SK-N-SH treated with all-trans-retinoic acid at 6 μM for 48 hours (cell line): Measurements from ENCODE around the gene PDGFD.

Experiments
- ATAC-seq: fragments of 200-7000 bp; cut with Tn5 transposase; 3 replicates; pipeline ENCODE4 v1.9.1; 2020; ENCODE audit warnings: mild to moderate bottlenecking, moderate library complexity
- ARNTL ChIP-seq: fragments of 450-650 bp; formaldehyde crosslinking; IDR thresholded peaks from 2 replicates; pipeline ENCODE4 v1.5.0; 2020; ENCODE audit warnings: low read depth, mild to moderate bottlenecking, moderate library complexity, borderline replicate concordance
- CSDC2 ChIP-seq: fragments of 250-450 bp; sonication (Bioruptor Pico); IDR thresholded peaks from 2 replicates; pipeline ENCODE4 v1.5.0; 2020; ENCODE audit warnings: mild to moderate bottlenecking, moderate library complexity
- OSR1 ChIP-seq: fragments of 250-450 bp; sonication (Bioruptor Pico); IDR thresholded peaks from 2 replicates; pipeline ENCODE4 v1.8.0; 2022; ENCODE audit warnings: moderate library complexity, mild to moderate bottlenecking, inconsistent platforms
- SNAI2 ChIP-seq: fragments of 250-450 bp; sonication (Bioruptor Pico); IDR thresholded peaks from 2 replicates; pipeline ENCODE4 v1.5.0; 2020; ENCODE audit warnings: mild to moderate bottlenecking, moderate library complexity
- ZC3H10 ChIP-seq: fragments of 250-450 bp; sonication (Bioruptor Pico); IDR thresholded peaks from 2 replicates; pipeline ENCODE4 v1.5.1; 2021; ENCODE audit warnings: mild to moderate bottlenecking, moderate library complexity
- ZFP3 ChIP-seq: fragments of 250-450 bp; sonication (Bioruptor Pico); IDR thresholded peaks from 2 replicates; pipeline ENCODE4 v1.5.0; 2020; ENCODE audit warnings: mild to moderate bottlenecking, moderate library complexity
- ZFP30 ChIP-seq: fragments of 450-650 bp; formaldehyde crosslinking; IDR thresholded peaks from 2 replicates; pipeline ENCODE4 v1.5.0; 2022; ENCODE audit warnings: mild to moderate bottlenecking, moderate library complexity
- ZNF565 ChIP-seq: fragments of 450-650 bp; formaldehyde crosslinking; conservative IDR thresholded peaks from 2 replicates; pipeline ENCODE4 v1.5.0; 2020; ENCODE audit warnings: low read depth, mild to moderate bottlenecking, moderate library complexity
- ZNF8 ChIP-seq: fragments of 450-650 bp; formaldehyde crosslinking; IDR thresholded peaks from 2 replicates; pipeline ENCODE4 v1.5.0; 2020; ENCODE audit warnings: mild to moderate bottlenecking, moderate library complexity
- TF ChIP-seq, protein P1 (sequence below): fragments of 250-450 bp; sonication (Bioruptor Pico); IDR thresholded peaks from 2 replicates; pipeline ENCODE4 v1.8.0; 2020; ENCODE audit warnings: mild to moderate bottlenecking, moderate library complexity, borderline replicate concordance
- TF ChIP-seq, protein P2 (sequence below): fragments of 250-450 bp; sonication (Bioruptor Pico); IDR thresholded peaks from 2 replicates; pipeline ENCODE4 v1.8.0; 2021; ENCODE audit warnings: low read depth, mild to moderate bottlenecking, moderate library complexity, borderline replicate concordance

PDGFD gene

DNA sequence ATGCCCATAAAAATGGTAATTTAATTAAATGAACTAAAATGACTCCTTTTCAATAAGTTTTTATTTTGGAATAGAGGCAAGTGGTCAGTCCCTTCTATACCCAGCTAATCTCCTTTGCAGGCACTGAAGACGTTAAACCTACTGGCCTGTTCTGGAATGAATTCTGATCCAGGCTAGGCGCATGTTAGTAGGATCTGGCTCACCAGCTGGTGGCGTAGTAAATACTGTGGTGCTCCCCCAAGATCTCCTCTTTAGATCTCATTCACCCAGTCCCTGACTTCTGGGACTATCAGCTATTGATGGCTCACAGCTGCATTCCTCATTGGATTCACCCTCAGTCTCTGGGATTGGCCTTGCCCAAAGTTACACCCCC, 301.2 kb downstream of the PDGFD start:
- no peak for TF ChIP-seq ARNTL (CRISPR knock-in tag)
- no peak for TF ChIP-seq SNAI2 (CRISPR knock-in tag)
- TF ChIP-seq ZNF8 (CRISPR knock-in tag) = no peak
- no peak for TF ChIP-seq ZFP3 (CRISPR knock-in tag)
- TF ChIP-seq, protein P1, sequence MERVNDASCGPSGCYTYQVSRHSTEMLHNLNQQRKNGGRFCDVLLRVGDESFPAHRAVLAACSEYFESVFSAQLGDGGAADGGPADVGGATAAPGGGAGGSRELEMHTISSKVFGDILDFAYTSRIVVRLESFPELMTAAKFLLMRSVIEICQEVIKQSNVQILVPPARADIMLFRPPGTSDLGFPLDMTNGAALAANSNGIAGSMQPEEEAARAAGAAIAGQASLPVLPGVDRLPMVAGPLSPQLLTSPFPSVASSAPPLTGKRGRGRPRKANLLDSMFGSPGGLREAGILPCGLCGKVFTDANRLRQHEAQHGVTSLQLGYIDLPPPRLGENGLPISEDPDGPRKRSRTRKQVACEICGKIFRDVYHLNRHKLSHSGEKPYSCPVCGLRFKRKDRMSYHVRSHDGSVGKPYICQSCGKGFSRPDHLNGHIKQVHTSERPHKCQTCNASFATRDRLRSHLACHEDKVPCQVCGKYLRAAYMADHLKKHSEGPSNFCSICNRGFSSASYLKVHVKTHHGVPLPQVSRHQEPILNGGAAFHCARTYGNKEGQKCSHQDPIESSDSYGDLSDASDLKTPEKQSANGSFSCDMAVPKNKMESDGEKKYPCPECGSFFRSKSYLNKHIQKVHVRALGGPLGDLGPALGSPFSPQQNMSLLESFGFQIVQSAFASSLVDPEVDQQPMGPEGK (CRISPR knock-in tag) = no peak
- no peak for TF ChIP-seq OSR1 (CRISPR knock-in tag)
- no peak for TF ChIP-seq ZNF565
- TF ChIP-seq CSDC2 (CRISPR knock-in tag) = no peak
- no peak for TF ChIP-seq ZC3H10 (CRISPR knock-in tag)
- TF ChIP-seq, protein P2, sequence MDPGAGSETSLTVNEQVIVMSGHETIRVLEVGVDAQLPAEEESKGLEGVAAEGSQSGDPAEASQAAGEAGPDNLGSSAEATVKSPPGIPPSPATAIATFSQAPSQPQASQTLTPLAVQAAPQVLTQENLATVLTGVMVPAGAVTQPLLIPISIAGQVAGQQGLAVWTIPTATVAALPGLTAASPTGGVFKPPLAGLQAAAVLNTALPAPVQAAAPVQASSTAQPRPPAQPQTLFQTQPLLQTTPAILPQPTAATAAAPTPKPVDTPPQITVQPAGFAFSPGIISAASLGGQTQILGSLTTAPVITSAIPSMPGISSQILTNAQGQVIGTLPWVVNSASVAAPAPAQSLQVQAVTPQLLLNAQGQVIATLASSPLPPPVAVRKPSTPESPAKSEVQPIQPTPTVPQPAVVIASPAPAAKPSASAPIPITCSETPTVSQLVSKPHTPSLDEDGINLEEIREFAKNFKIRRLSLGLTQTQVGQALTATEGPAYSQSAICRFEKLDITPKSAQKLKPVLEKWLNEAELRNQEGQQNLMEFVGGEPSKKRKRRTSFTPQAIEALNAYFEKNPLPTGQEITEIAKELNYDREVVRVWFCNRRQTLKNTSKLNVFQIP (CRISPR knock-in tag) = no peak
- ATAC-seq = no peak

DNA sequence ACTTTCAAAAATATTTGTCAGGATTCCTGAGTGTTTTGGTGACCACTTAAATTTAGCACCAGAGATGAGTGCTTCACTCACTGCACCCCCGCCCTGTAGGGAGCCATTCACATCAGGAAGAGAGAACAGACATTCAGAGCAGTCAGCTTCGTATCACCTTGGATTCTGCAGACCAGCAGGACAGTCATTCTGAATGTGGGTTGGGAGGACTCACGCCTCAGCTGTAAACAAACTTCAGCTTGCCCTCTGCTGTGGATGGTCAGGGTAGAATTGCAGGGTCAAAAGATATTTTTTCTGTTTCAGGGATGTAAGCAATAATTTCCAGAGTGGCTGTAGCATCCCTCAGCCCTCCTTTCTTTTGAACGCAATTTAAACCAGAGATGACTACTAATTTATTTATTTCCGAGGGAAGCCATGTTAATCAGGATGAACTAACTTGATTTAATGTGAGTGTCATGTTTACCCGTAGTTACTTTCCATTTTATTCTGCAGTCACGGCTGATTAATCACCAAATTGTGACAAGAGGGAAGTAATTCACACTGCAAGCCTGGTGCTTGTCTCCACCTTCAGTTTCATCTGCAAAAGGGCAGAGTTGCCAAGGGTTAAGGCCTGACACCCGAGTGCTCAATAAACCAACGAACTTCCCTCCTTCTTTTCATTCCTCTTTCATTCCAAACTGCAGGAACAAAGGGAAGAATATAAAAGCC, 301.7 kb downstream of the PDGFD start:
- ATAC-seq = no peak
- TF ChIP-seq ZFP30 (CRISPR knock-in tag) = no peak
- no peak for TF ChIP-seq SNAI2 (CRISPR knock-in tag)
